Subcutaneous adipose tissue (tissue), 4 donors: ENCODE data around the gene JMJD6. TPM values are rescaled to one million over a fixed set of nuclear protein-coding genes. Genes with fewer than 3 reads are reported as not detected.

ENCODE experiments used
- total RNA-seq, 4 donors: library from RNA; depleted of rRNA; stranded (reverse); fragments of >200 nt; gene quantifications; one replicate each; pipeline ENCODE4 v1.1.0, GENCODE V29; 2016
- TF ChIP-seq, protein P1 (sequence below): fragments of 450-650 bp; IDR thresholded peaks from one replicate; pipeline ENCODE4 v1.5.1; 2016; ENCODE audit warnings: low read depth, mild to moderate bottlenecking, control low read depth, antibody characterized with exemption, moderate library complexity

The JMJD6 gene
- total RNA-seq, 4 donors from 2014 or later = 17.5 to 21.8 (median 18.8) TPM

DNA sequence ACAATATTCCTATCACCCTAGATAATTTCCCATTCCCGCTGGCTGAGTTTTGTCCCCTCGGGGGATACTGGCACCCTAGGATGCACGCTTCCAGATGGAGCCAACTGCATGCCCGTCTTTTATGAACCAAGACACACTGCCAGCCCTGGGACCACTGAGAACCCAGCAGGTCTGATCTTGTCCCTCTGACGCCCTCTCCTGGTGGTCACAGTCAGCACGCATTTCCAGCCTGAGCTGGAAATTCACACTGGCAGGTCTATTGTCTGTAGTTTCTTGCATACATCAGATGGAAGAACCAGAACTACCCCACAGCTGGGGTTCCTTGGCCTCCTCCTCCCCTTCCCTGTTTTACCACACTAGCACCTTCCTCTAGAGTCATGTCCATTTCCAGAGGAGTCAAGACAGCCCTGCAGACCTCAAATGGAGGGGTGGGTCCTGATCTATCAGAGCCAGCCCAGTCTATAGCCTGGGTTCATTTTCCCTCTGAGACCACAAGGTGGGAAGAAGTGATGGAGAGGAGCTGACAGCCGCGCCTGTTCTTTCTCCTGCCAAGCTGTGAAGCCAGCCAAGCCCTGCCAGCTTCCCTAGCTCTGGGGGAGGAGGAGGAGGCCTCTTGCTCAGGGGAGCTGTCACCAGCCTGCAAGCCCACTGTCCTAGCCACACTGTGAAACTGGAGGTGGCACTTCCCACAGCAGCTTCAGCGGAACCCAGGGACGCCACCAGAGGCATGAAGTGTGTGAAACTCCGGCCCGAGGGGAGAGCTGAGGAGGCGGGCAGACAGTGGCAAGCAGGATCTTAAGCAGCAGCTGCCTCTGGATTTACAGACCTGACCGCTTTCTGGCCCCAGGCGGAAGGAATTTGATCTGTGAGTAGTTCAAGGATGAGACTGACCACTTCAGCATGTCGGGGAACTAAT, 44.9 kb downstream of the JMJD6 start:
- TF ChIP-seq, protein P1, sequence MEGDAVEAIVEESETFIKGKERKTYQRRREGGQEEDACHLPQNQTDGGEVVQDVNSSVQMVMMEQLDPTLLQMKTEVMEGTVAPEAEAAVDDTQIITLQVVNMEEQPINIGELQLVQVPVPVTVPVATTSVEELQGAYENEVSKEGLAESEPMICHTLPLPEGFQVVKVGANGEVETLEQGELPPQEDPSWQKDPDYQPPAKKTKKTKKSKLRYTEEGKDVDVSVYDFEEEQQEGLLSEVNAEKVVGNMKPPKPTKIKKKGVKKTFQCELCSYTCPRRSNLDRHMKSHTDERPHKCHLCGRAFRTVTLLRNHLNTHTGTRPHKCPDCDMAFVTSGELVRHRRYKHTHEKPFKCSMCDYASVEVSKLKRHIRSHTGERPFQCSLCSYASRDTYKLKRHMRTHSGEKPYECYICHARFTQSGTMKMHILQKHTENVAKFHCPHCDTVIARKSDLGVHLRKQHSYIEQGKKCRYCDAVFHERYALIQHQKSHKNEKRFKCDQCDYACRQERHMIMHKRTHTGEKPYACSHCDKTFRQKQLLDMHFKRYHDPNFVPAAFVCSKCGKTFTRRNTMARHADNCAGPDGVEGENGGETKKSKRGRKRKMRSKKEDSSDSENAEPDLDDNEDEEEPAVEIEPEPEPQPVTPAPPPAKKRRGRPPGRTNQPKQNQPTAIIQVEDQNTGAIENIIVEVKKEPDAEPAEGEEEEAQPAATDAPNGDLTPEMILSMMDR = no peak

DNA sequence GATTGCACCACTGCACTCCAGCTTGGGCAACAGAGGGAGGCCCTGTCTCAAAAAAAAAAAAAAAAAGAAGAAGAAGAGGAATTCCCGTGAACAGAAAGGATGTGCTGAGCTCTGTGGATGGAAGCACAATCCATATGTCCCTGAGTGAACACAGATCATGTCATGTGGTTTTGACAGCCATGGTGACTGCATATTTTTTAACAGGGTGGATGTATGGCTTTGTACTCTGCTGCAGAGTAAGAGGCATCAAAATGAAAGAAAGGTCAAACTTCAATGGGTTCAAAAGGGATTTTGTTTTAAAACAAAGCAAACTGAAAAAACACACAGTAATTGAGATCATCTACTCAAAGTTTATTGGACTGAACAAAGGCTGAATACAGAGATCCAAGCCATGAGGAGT, 47.2 kb downstream of the JMJD6 start:
- TF ChIP-seq, protein P1 = no peak

DNA sequence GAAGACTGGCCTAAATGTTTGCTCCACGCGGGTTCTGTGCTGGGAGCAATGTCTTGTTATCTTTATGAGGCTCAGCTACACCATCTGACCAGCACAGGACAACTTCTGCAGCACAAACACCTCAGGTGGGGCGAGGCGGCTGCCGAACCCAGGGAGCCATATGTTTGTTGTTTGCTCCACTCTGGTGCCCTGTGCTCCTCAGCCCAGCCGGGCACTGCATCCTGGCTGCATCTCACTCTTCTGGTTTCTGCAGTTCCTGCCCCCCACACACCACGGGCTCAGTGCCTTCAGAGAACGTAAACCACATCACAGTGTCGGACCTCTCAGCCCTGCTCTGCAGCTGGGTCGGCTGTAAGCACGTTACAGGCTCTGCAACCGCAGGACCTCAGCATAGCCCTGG, 48.1 kb downstream of the JMJD6 start:
- TF ChIP-seq, protein P1 = no peak

DNA sequence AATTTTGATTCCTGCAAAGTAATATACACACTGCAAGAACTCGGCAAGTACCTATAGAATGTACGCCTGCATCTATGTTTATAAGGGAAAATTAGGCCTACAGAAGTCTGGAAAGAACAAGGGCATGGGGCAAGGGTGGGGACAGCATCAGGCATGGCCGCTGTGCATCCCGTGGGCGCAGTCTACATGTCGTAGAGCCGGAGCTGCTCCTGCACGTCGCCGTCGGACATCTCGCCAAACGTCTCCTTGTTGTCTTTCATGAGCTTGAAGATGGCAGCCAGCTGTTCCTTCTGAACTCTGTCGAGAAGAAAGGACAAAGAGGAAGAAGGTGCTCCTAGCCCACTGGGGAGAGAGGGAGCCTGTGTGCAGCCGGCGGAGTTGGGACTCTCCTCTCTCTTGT, 49.0 kb downstream of the JMJD6 start:
- TF ChIP-seq, protein P1 = no peak

DNA sequence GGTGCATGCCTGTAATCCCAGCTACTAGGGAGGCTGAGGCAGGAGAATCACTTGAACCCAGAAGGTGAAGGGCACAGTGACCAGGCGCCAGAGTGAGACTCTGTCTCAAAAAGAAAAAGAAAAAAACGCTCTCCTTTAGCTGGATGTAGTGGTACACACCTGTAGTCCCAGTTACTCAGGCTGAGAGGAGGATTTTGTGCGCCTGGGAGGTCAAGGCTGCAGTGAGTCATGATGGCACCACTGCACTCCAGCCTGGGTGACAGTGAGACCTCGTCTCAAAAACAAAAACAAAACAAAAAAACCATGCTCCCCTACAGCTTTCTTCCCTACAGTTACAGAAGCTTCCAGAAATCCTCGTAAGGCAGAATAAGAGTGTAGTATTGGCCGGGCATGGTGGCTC, 49.8 kb downstream of the JMJD6 start:
- TF ChIP-seq, protein P1 = no peak

DNA sequence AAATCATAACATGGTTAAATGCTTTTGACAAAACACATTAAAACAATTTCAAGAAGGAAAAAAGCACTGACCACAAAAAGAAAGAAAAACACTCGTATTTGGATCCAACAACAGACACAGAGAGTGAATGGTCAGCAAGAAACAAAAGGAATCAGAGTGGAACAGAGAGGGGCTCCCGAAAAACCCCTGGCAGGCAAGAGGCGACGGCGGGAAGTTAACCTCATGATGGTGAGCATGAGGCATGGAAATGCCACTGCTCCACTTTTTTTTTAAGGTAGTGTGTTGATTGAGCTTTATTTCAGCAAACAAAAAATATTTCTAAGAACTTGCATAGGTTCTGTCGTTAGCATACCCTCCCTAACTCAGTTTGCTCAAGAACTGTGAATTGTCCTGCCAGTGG, 50.8 kb downstream of the JMJD6 start:
- TF ChIP-seq, protein P1 = no peak

DNA sequence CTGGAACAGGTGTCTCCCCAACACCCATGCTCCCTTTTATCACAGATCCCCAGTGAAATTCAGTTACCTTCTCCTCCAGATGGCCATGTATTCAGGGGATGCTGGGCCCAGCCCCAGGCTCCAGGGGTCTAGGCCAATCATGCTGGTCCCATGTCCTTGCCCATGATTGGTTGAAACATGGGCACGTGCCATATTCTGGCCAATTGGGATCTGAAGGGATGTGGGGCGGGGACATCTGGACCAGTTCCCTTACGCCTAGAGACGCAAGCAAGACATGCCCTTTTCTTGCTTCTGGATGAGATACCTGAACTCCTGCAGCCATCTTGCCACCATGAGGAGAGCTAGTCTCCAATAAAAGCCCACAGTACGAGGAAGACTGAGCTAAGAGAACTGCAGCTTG, 51.8 kb downstream of the JMJD6 start:
- TF ChIP-seq, protein P1 = no peak
